Karpas-422 (cell line): ENCODE measurements around the gene PSMB11. TPM values are rescaled to one million over a fixed set of nuclear protein-coding genes. Genes with fewer than 3 reads are reported as not detected.

Experiments used
- DNase-seq: peaks from one replicate; pipeline ENCODE4 v3.0.0-alpha.2; 2015
- H2AFZ ChIP-seq: fragments of 200-600 bp; sonication (generic); 2 replicates; pipeline ENCODE4 v1.6.1; 2014; ENCODE audit warnings: antibody characterized with exemption, low read length, mixed read lengths
- H3K27ac ChIP-seq: fragments of 200-600 bp; sonication (generic); 2 replicates; pipeline ENCODE4 v1.5.1; 2014; ENCODE audit warnings: mild to moderate bottlenecking, low read length, moderate library complexity
- H3K27me3 ChIP-seq: fragments of 200-600 bp; sonication (generic); 2 replicates; pipeline ENCODE4 v1.6.1; 2014; ENCODE audit warnings: low read length, mixed read lengths
- H3K36me3 ChIP-seq: fragments of 200-600 bp; sonication (generic); 2 replicates; pipeline ENCODE4 v1.6.1; 2014; ENCODE audit warnings: low read length, mixed read lengths; ENCODE audit not compliant: insufficient read depth
- H3K4me1 ChIP-seq: fragments of 200-600 bp; sonication (generic); 2 replicates; pipeline ENCODE4 v1.6.1; 2014; ENCODE audit warnings: mild to moderate bottlenecking, low read length, mixed read lengths
- H3K4me2 ChIP-seq: fragments of 200-600 bp; sonication (generic); 2 replicates; pipeline ENCODE4 v1.6.1; 2014; ENCODE audit warnings: low read length, low read depth, mild to moderate bottlenecking; ENCODE audit not compliant: poor library complexity, severe bottlenecking
- H3K4me3 ChIP-seq: fragments of 200-600 bp; sonication (generic); 2 replicates; pipeline ENCODE4 v1.5.1; 2014; ENCODE audit warnings: mild to moderate bottlenecking, antibody characterized with exemption, low read length, mixed read lengths
- H3K79me2 ChIP-seq: fragments of 200-600 bp; sonication (generic); 2 replicates; pipeline ENCODE4 v1.6.1; 2014; ENCODE audit warnings: mild to moderate bottlenecking, low read length, mixed read lengths
- H3K9ac ChIP-seq: fragments of 200-600 bp; sonication (generic); 2 replicates; pipeline ENCODE4 v1.6.0; 2014; ENCODE audit warnings: low read length
- H3K9me2 ChIP-seq: fragments of 200-600 bp; sonication (generic), shearing (Covaris generic); replicated peaks from 2 replicates; pipeline ENCODE4 v1.6.0; 2014; ENCODE audit warnings: mild to moderate bottlenecking, low read length, moderate library complexity; ENCODE audit not compliant: insufficient read depth
- H3K9me3 ChIP-seq: fragments of 300-700, 200-600 bp; sonication (generic); 2 replicates; pipeline ENCODE4 v1.6.1; 2014; ENCODE audit warnings: low read length, mixed read lengths
- H4K20me1 ChIP-seq: fragments of 200-600 bp; sonication (generic); 2 replicates; pipeline ENCODE4 v1.6.1; 2014; ENCODE audit warnings: mild to moderate bottlenecking, antibody characterized with exemption, low read length, low read depth; ENCODE audit not compliant: insufficient read depth
- total RNA-seq: library from RNA; depleted of rRNA; stranded (reverse); fragments of >200 nt; shearing (Covaris generic); gene quantifications from 2 replicates; pipeline ENCODE4 v1.2.3, GENCODE V29; 2014; ENCODE audit warnings: low replicate concordance

Gene PSMB11
- total RNA-seq, 1 experiment from 2014 or later, result not detected

DNA sequence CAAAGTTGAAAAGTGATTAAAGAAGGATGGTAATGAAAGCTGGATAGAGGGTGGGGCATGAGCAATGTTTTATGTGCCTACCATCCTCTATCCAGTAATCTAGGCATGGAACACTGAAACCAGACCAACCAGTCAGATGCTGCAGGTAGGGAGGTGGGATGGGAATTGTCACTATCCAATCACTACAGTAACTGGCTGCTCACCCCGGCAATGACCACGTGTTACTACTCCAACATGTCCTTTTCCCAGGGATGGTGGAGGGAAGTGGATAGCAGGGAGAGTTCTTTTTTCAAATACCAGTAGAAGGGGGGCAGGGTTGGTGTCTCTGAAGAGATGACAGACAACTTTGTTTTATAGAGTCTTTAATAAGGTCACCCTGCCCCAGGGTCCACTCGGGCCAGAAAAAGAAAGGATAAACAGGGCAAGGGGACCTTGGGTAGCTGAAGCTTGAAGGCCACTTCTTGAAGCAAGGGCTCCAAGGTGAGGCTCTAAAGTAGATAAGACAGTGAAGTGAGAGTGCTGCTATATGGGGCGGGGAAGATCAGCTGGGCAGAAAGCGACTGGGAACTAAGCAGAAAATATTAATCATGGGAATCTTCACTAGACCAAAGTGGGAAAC is 30.0 kb downstream of the PSMB11 start:
- no peaks in the 10 kb centered on the region for H3K27me3 ChIP-seq
- H3K36me3 ChIP-seq, result peaks cover 35% of the 10 kb centered on the region
- H4K20me1 ChIP-seq, result peaks cover 14% of the 10 kb centered on the region
- no peak overlapping the region for H2AFZ ChIP-seq
- no peaks in the 10 kb centered on the region for H3K9me2 ChIP-seq
- peak overlapping the region; percentile 85 for H3K9ac ChIP-seq
- H3K27ac ChIP-seq, result peak overlapping the region; percentile 68
- H3K4me1 ChIP-seq, result peaks cover 31% of the 10 kb centered on the region
- peak overlapping the region; percentile 86 for H3K4me3 ChIP-seq
- H3K79me2 ChIP-seq, result peaks cover 47% of the 10 kb centered on the region
- H3K4me2 ChIP-seq, result peak overlapping the region; percentile 99
- H3K9me3 ChIP-seq, result no peaks in the 10 kb centered on the region
- no peak for DNase-seq

DNA sequence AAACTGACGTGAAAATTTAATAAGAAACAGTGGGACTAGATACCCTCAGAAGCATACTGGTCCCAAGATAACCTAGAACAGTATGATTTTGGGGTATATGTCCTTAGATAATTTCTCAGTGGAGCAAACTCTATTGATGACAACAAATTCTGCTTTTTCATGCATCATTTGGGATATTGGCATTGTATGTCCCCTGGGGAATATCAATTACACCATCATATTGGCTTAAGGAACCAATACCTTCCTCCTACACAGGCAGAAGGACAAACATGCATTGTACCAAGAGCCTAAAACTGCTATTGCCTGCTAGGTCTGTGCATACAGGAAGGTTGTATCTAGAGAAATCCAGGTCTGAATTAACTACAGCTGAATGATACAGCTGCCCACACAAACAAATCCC is 32.9 kb downstream of the PSMB11 start:
- Histone ChIP-seq H2AFZ (no peak overlapping the region), H3K4me1 (peaks cover 16% of the 10 kb centered on the region), H3K9ac (no peak overlapping the region), H3K27me3 (no peaks in the 10 kb centered on the region), H3K79me2 (peaks cover 24% of the 10 kb centered on the region), H3K27ac (no peak overlapping the region), H3K9me2 (no peaks in the 10 kb centered on the region), H3K4me2 (no peak overlapping the region), H4K20me1 (no peaks in the 10 kb centered on the region; the same call in 1 of the 2 replicates), H3K4me3 (no peak overlapping the region), H3K9me3 (no peaks in the 10 kb centered on the region), H3K36me3 (peaks cover 47% of the 10 kb centered on the region)
- DNase-seq, result no peak

DNA sequence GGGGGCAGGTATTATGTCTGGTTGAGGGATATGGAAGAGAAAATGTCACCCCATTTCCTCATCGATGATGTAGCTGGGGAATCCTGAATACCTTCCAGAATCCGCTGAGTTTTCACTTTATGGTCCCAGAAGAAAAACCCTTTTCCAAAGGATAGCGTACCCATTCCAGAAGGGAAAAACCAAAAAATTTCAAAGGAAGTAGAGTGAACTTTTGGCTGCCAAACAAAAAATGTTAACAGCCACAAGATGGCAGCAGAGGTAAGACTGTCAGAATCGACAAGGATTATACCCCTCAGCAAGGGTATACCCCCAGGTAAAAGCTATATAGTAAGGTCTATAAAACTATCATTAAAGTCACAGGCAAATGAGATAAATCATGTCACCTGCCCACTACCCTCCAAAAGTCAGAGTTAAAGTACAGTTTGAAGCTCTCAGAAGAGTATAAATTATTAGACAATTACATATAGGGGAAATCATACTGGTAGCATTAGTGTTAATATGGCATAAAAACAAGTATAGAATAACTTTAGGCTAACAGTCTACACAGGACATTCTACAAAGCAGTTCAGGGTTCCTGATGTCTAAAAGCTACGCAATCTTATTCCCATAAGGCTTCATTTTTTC is 34.9 kb downstream of the PSMB11 start:
- H3K4me3 ChIP-seq, result no peak overlapping the region
- H3K27ac ChIP-seq, result no peak overlapping the region
- H2AFZ ChIP-seq, result no peak overlapping the region
- peaks cover 65% of the 10 kb centered on the region for H3K36me3 ChIP-seq
- H3K79me2 ChIP-seq, result peaks cover 11% of the 10 kb centered on the region
- H4K20me1 ChIP-seq, result no peaks in the 10 kb centered on the region
- no peak overlapping the region for H3K9ac ChIP-seq
- H3K27me3 ChIP-seq, result no peaks in the 10 kb centered on the region
- DNase-seq, result peak; percentile 79
- peaks cover 5% of the 10 kb centered on the region for H3K4me1 ChIP-seq
- H3K9me3 ChIP-seq, result no peaks in the 10 kb centered on the region
- H3K9me2 ChIP-seq, result no peaks in the 10 kb centered on the region
- no peak overlapping the region for H3K4me2 ChIP-seq

DNA sequence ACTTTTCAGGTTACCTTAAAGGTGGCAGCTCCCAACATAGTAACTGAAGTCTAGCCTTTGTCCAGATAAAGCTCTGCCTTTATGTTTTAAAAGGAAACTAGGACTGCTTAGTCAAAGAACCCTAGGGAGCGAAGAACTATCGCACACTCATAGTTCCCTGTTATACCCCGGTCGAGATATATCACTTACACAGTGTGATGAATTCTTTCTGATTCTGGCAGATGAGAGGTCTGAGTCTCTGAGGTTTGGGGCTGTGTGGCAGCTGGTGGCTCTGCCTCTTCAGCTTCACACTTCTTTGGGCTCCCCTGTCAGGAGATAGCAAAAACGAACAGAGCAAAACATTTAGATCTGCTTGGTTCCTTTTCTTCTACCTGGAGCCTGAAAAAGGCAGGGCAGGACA is 36.0 kb downstream of the PSMB11 start:
- no peak for DNase-seq
- Histone ChIP-seq H3K27ac (no peak overlapping the region), H3K9ac (no peak overlapping the region)

DNA sequence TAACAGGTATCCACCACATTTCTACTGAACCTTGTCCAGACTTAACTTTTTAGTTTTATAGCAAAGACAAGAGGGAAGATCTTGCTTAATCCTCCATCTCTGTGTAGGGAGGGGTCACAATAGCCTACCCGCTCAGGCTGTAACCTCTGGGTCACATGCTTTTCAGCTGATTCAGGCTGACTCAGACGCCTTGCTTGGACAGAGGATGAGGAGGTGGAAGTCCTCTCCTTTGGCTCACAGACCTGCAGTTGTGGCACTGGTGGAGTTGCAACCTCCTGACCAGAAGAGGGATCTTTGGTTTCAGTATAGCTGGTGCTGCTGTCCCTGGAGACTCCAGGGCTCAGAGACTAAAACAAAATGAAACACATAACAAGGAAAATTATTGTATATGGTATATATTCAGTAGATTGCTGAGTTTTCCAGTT is 36.7 kb downstream of the PSMB11 start:
- Histone ChIP-seq H3K9me3 (no peaks in the 10 kb centered on the region), H2AFZ (no peak overlapping the region), H3K9ac (no peak overlapping the region), H3K27ac (no peak overlapping the region), H3K27me3 (no peaks in the 10 kb centered on the region), H4K20me1 (no peaks in the 10 kb centered on the region), H3K4me3 (no peak overlapping the region), H3K36me3 (peaks cover 68% of the 10 kb centered on the region), H3K4me2 (no peak overlapping the region), H3K4me1 (no peaks in the 10 kb centered on the region), H3K9me2 (no peaks in the 10 kb centered on the region), H3K79me2 (peaks cover 11% of the 10 kb centered on the region)
- no peak for DNase-seq

More for the DNA sequence above, 36.0 kb downstream of the PSMB11 start:
- no peak overlapping the region for H3K4me3 ChIP-seq
- H3K36me3 ChIP-seq, result peaks cover 68% of the 10 kb centered on the region
- no peaks in the 10 kb centered on the region for H3K4me1 ChIP-seq
- H3K9me3 ChIP-seq, result no peaks in the 10 kb centered on the region
- H3K27me3 ChIP-seq, result no peaks in the 10 kb centered on the region
- no peaks in the 10 kb centered on the region for H4K20me1 ChIP-seq
- H3K79me2 ChIP-seq, result peaks cover 11% of the 10 kb centered on the region
- no peak overlapping the region for H2AFZ ChIP-seq
- no peaks in the 10 kb centered on the region for H3K9me2 ChIP-seq
- H3K4me2 ChIP-seq, result no peak overlapping the region

DNA sequence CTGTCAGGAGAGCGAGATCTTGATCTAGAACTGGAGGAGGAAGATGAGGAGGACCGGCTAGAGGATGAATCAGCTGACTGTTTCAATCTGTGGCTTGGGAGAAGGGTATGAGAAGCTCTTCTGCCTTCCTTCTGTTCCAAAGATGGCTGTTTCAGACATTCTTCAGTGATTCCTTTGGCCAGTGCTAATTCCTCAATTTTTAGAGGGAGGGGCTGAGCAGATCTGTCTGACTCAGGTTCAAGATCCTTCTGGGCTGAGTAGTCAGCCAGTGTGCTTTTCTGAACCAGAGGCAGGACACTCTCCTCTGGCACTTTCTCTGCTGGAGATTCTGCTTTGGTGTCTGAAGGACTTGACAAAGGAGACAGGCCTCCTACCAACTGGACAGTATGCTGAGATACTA is 37.7 kb downstream of the PSMB11 start:
- H3K27ac ChIP-seq, result no peak overlapping the region
- no peak overlapping the region for H3K4me2 ChIP-seq
- H2AFZ ChIP-seq, result no peak overlapping the region
- no peaks in the 10 kb centered on the region for H3K4me1 ChIP-seq
- H3K9me2 ChIP-seq, result no peaks in the 10 kb centered on the region
- H3K4me3 ChIP-seq, result no peak overlapping the region
- H3K36me3 ChIP-seq, result peaks cover 68% of the 10 kb centered on the region
- H3K9me3 ChIP-seq, result no peaks in the 10 kb centered on the region
- no peaks in the 10 kb centered on the region for H4K20me1 ChIP-seq
- H3K9ac ChIP-seq, result no peak overlapping the region
- H3K79me2 ChIP-seq, result peaks cover 13% of the 10 kb centered on the region
- no peak for DNase-seq
- H3K27me3 ChIP-seq, result no peaks in the 10 kb centered on the region

DNA sequence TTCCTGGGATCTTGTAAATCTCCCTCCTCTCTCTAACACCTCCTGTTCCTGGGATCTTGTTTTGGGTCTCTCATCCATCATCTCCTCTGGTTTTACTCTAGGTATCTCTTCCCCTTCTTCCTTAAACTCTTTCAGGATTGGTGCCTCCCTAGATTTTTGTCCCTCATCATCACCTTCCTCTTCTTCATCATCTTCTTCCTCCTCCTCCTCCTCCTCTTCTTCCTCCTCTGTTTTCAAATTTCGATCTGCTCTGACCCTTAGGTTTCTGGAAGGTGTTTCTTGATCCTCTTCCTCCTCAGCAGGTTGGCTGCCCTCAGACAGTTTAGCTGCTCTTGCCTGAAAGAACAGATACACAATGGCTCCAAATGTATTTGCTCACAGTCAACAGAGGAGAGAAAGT is 38.5 kb downstream of the PSMB11 start:
- H3K27me3 ChIP-seq, result no peaks in the 10 kb centered on the region

DNA sequence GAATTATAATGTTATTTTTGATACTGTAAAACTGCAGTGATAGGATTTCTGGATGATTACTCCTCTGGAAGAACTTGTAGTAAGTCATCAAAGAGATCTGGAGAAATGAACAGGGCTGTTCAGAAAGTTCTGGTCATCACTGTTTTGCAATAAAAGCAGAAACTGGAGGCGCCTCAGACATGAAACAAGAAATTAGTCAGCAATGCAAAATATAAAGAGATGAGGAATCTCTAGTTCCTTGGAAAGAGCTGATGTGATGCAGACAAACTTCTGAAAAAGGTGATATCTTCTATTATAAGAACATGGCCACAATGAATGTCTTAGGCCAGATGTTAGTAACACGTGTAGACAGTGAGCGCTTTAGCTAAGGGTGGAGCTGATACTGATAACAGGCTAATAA is 43.4 kb downstream of the PSMB11 start:
- peaks cover 35% of the 10 kb centered on the region for H3K79me2 ChIP-seq

More for the DNA sequence above, 38.5 kb downstream of the PSMB11 start:
- H3K4me2 ChIP-seq, result no peak overlapping the region
- no peak overlapping the region for H3K4me3 ChIP-seq
- no peaks in the 10 kb centered on the region for H3K4me1 ChIP-seq
- H3K9me2 ChIP-seq, result no peaks in the 10 kb centered on the region
- no peak for DNase-seq
- peaks cover 69% of the 10 kb centered on the region for H3K36me3 ChIP-seq
- H3K9ac ChIP-seq, result no peak overlapping the region
- no peaks in the 10 kb centered on the region for H4K20me1 ChIP-seq
- H3K79me2 ChIP-seq, result peaks cover 12% of the 10 kb centered on the region
- no peak overlapping the region for H2AFZ ChIP-seq
- H3K27ac ChIP-seq, result no peak overlapping the region
- no peaks in the 10 kb centered on the region for H3K9me3 ChIP-seq

More for the DNA sequence above, 43.4 kb downstream of the PSMB11 start:
- no peak for DNase-seq
- Histone ChIP-seq H3K4me3 (no peak overlapping the region), H3K9me3 (no peaks in the 10 kb centered on the region), H3K9me2 (no peaks in the 10 kb centered on the region), H3K36me3 (peaks cover 71% of the 10 kb centered on the region), H3K27me3 (no peaks in the 10 kb centered on the region), H3K27ac (no peak overlapping the region), H3K9ac (no peak overlapping the region), H3K4me1 (no peaks in the 10 kb centered on the region), H2AFZ (no peak overlapping the region), H3K4me2 (no peak overlapping the region), H4K20me1 (0 out of 2 replicates have a peak, but pooled peaks cover 6% of the 10 kb centered on the region)
